Calu3 (cell line): ENCODE measurements around the gene MYH15. TPM values are rescaled to one million over a fixed set of nuclear protein-coding genes. Genes with fewer than 3 reads are reported as not detected.

Experiments used
- BruUV-seq: library from RNA; stranded (reverse); fragments of 400-500 nt; replicated peaks from 2 replicates; lab custom pipeline; 2021; lab: Mats Ljungman, UMichigan
- CTCF ChIA-PET: fragments of 300-600 bp; sonication (Branson Sonifier 250); formaldehyde crosslinking; loops from one replicate; lab custom pipeline; 2022; ENCODE audit warnings: antibody characterized with exemption; lab: Charles Lee
- DNase-seq: peaks from one replicate; pipeline ENCODE4 v3.0.0; 2022
- H3K27ac Mint-ChIP-seq: one replicate; pipeline ENCODE4 v1.8.0; 2022; ENCODE audit warnings: mixed read lengths; ENCODE audit not compliant: unreplicated experiment
- H3K27me3 Mint-ChIP-seq: one replicate; pipeline ENCODE4 v1.8.0; 2022; ENCODE audit warnings: mixed read lengths; ENCODE audit not compliant: unreplicated experiment
- H3K36me3 Mint-ChIP-seq: one replicate; pipeline ENCODE4 v1.8.0; 2022; ENCODE audit warnings: mild to moderate bottlenecking, moderate library complexity, mixed read lengths; ENCODE audit not compliant: insufficient read depth, unreplicated experiment
- H3K4me1 Mint-ChIP-seq: one replicate; pipeline ENCODE4 v1.8.0; 2022; ENCODE audit warnings: mild to moderate bottlenecking, low read depth, mixed read lengths; ENCODE audit not compliant: unreplicated experiment
- H3K4me3 Mint-ChIP-seq: one replicate; pipeline ENCODE4 v1.8.0; 2022; ENCODE audit warnings: mild to moderate bottlenecking, low read depth, moderate library complexity, mixed read lengths; ENCODE audit not compliant: unreplicated experiment
- H3K9me3 Mint-ChIP-seq: one replicate; pipeline ENCODE4 v1.8.0; 2022; ENCODE audit warnings: low read depth, mixed read lengths; ENCODE audit not compliant: unreplicated experiment
- intact Hi-C: fragments of 100-400 bp; cut with micrococcal nuclease; formaldehyde crosslinking; loops from one replicate; pipeline ENCODE4 v1.10.0; 2022; ENCODE audit not compliant: unreplicated experiment
- total RNA-seq: library from RNA; stranded (reverse); gene quantifications from 2 replicates; pipeline ENCODE4 v1.2.3, GENCODE V29; 2022
- TF ChIP-seq, protein P1 (sequence below): fragments of 200-600 bp; IDR thresholded peaks from one replicate; pipeline ENCODE4 v1.8.0; 2022; ENCODE audit warnings: antibody characterized with exemption; ENCODE audit not compliant: unreplicated experiment

The MYH15 gene
- total RNA-seq, 1 experiment from 2014 or later: 0.35 TPM

DNA sequence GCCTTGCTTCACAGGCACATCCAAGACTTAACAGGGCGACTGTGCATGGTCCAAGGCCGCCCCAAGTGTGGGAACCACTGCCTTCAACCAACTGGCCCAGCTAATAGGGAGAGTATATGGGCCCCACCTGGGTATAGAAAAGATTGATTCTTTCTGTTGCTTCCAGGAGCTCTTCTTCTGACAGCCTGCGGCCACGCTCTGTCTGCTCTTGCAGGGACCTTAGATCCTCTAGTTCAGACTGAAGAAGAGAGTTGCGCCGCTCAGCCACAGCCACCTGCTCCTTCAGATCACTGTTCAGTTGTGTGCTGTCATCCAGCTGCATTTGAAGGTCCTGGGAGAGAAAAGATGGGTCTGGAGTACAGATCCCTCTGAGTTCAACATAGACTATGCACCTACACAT lies 111.9 kb downstream of the MYH15 start:
- BruUV-seq: no TSS peak
- peaks cover 5% of the 10 kb centered on the region for H3K4me1 Mint-ChIP-seq
- H3K4me3 Mint-ChIP-seq: no peak overlapping the region
- no peaks in the 10 kb centered on the region for H3K36me3 Mint-ChIP-seq
- TF ChIP-seq, protein P1, sequence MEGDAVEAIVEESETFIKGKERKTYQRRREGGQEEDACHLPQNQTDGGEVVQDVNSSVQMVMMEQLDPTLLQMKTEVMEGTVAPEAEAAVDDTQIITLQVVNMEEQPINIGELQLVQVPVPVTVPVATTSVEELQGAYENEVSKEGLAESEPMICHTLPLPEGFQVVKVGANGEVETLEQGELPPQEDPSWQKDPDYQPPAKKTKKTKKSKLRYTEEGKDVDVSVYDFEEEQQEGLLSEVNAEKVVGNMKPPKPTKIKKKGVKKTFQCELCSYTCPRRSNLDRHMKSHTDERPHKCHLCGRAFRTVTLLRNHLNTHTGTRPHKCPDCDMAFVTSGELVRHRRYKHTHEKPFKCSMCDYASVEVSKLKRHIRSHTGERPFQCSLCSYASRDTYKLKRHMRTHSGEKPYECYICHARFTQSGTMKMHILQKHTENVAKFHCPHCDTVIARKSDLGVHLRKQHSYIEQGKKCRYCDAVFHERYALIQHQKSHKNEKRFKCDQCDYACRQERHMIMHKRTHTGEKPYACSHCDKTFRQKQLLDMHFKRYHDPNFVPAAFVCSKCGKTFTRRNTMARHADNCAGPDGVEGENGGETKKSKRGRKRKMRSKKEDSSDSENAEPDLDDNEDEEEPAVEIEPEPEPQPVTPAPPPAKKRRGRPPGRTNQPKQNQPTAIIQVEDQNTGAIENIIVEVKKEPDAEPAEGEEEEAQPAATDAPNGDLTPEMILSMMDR: no peak
- peaks cover 3% of the 10 kb centered on the region for H3K9me3 Mint-ChIP-seq
- H3K27ac Mint-ChIP-seq: no peak overlapping the region
- intact Hi-C loops: no loop called here
- H3K27me3 Mint-ChIP-seq: no peaks in the 10 kb centered on the region
- no peak for DNase-seq
- CTCF ChIA-PET: no interaction called here

DNA sequence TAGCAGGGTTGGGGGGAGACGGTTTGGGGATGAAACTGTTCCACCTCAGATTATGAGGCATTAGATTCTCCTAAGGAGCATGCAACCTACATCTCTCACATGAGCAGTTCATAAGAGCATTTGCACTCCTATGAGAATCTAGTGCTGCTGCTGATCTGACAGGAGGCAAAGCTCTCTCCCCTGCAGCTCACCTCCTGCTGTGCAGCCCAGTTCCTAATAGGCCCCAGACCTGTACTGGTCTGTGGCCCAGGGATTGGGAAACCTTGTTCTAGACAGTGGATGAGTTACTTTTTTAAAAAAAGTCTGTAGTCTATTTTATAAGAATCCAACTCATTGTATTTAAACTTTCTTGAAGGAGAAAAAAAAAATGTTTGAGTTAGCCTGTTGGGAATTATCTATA lies 114.1 kb downstream of the MYH15 start:
- CTCF ChIA-PET: no interaction called here
- Mint-ChIP-seq H3K4me3 (no peak overlapping the region), H3K27me3 (no peaks in the 10 kb centered on the region), H3K9me3 (peaks cover 3% of the 10 kb centered on the region), H3K27ac (no peak overlapping the region), H3K36me3 (no peaks in the 10 kb centered on the region), H3K4me1 (peaks cover 9% of the 10 kb centered on the region)
- intact Hi-C loops: no loop called here
- TF ChIP-seq, protein P1: no peak
- no TSS peak for BruUV-seq
- DNase-seq: no peak

GRCh38 chr3:108394563-108394962 lies 115.8 kb downstream of the MYH15 start:
- TF ChIP-seq, protein P1: no peak
- H3K9me3 Mint-ChIP-seq: peaks cover under 1% of the 10 kb centered on the region
- DNase-seq: no peak
- H3K4me1 Mint-ChIP-seq: peaks cover 9% of the 10 kb centered on the region
- CTCF ChIA-PET: no interaction called here
- no TSS peak for BruUV-seq
- no peak overlapping the region for H3K4me3 Mint-ChIP-seq
- no peaks in the 10 kb centered on the region for H3K27me3 Mint-ChIP-seq
- H3K27ac Mint-ChIP-seq: no peak overlapping the region
- no peaks in the 10 kb centered on the region for H3K36me3 Mint-ChIP-seq
- intact Hi-C loops: no loop called here

DNA sequence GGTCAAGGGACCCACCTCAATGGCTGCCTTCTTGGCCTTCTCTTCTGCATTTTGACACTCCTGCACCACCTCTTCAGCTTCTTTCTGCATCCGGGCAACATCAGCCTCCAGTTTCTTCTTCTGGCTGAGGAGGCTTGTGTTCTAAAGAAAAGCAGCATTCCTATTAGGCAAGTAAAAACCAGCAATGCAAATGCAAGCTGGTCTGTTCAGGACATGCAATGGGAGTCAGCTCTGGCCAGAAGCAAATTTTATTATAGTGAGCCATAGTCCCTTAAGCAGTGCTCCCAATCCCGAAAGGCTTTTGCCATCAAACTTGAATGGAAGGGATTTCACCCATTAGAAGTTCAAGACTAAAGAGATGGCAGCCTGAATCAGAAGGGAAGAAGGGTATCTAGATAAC lies 116.4 kb downstream of the MYH15 start:
- CTCF ChIA-PET: no interaction called here
- BruUV-seq: no TSS peak

More for the DNA sequence above, 116.4 kb downstream of the MYH15 start:
- intact Hi-C loops: no loop called here
- TF ChIP-seq, protein P1: no peak
- Mint-ChIP-seq H3K4me1 (peaks cover 9% of the 10 kb centered on the region), H3K9me3 (no peaks in the 10 kb centered on the region), H3K36me3 (no peaks in the 10 kb centered on the region), H3K27me3 (no peaks in the 10 kb centered on the region), H3K4me3 (no peak overlapping the region), H3K27ac (no peak overlapping the region)
- DNase-seq: no peak
